HL-60 (cell line): ENCODE data around the gene ADTRP.

Source experiments
- DNase-seq, 2 experiments: peaks; one replicate each; pipeline ENCODE4 v3.0.0-alpha.2; 2010 to 2020; ENCODE audit warnings: low read depth in 1 of 2, low spot score in 1 of 2
- H3K27ac ChIP-seq: fragments of 250-450 bp; sonication (Bioruptor Pico); replicated peaks from 2 replicates; pipeline ENCODE4 v1.5.1; 2020; ENCODE audit warnings: mild to moderate bottlenecking, moderate library complexity
- H3K27me3 ChIP-seq: fragments of 250-450 bp; sonication (Bioruptor Pico); 2 replicates; pipeline ENCODE4 v1.5.1; 2021; ENCODE audit warnings: mild to moderate bottlenecking, moderate library complexity; ENCODE audit not compliant: insufficient read depth, poor library complexity, severe bottlenecking
- H3K4me3 ChIP-seq: replicated peaks from 2 replicates; pipeline ENCODE4 v1.5.1; 2011; ENCODE audit warnings: mild to moderate bottlenecking, control low read depth, low read length; ENCODE audit not compliant: insufficient read depth
- CTCF ChIP-seq: IDR thresholded peaks from one replicate; pipeline ENCODE4 v1.5.1; 2011; ENCODE audit warnings: low read length, control low read depth, inconsistent platforms; ENCODE audit not compliant: insufficient read depth
- GABPA ChIP-seq: IDR thresholded peaks from 2 replicates; pipeline ENCODE4 v1.6.1; 2012; ENCODE audit warnings: low read depth
- POLR2AphosphoS5 ChIP-seq: IDR thresholded peaks from 2 replicates; pipeline ENCODE4 v1.6.1; 2012; ENCODE audit warnings: low read depth
- REST ChIP-seq: IDR thresholded peaks from 2 replicates; pipeline ENCODE4 v1.6.1; 2012; ENCODE audit warnings: low read depth; ENCODE audit not compliant: insufficient replicate concordance
- SPI1 ChIP-seq: IDR thresholded peaks from 2 replicates; pipeline ENCODE4 v1.6.1; 2012; ENCODE audit warnings: low read depth, mild to moderate bottlenecking, borderline replicate concordance

Gene ADTRP

GRCh38 chr6:11706171-11706570 lies 72.4 kb downstream of the ADTRP start:
- no peak for TF ChIP-seq GABPA
- TF ChIP-seq REST, result no peak
- TF ChIP-seq CTCF, result no peak
- TF ChIP-seq SPI1, result no peak
- TF ChIP-seq POLR2AphosphoS5, result no peak
- no peak for DNase-seq
- H3K27me3 ChIP-seq, result no peaks in the 10 kb centered on the region
- H3K4me3 ChIP-seq, result no peak overlapping the region
- no peak overlapping the region for H3K27ac ChIP-seq

- no peaks in the 10 kb centered on the region for H3K27me3 ChIP-seq
- TF ChIP-seq POLR2AphosphoS5 (no peak), CTCF (no peak), SPI1 (no peak), GABPA (no peak), REST (no peak)
- H3K27ac ChIP-seq, result no peak overlapping the region
- no peak overlapping the region for H3K4me3 ChIP-seq
- DNase-seq, result no peak
Observed at GRCh38 chr6:11705483-11705882, 73.1 kb downstream of the ADTRP start.

- Histone ChIP-seq H3K27ac (no peak overlapping the region), H3K27me3 (no peaks in the 10 kb centered on the region), H3K4me3 (no peak overlapping the region)
- TF ChIP-seq SPI1 (no peak), POLR2AphosphoS5 (no peak), GABPA (no peak), CTCF (no peak), REST (no peak)
- DNase-seq, result no peak
Observed at GRCh38 chr6:11705069-11705468, 73.5 kb downstream of the ADTRP start.
